Tibial nerve (tissue), 4 donors: ENCODE results near the gene RTCA. TPM values are rescaled to one million over a fixed set of nuclear protein-coding genes. Genes with fewer than 3 reads are reported as not detected.
"Not testable (repeated sequence)": the region's sequence is repeated elsewhere in the genome, so short reads cannot be mapped to it uniquely, and the experiment has no call there.

ENCODE experiments used
- DNase-seq, 2 donors: peaks; one replicate each; pipeline ENCODE4 v3.0.0-alpha.2; 2019; ENCODE audit warnings: low spot score in 2 of 2
- H3K27ac ChIP-seq, 4 donors: fragments of 200-600 bp; sonication (generic) in 3 of 4; one replicate each; pipeline ENCODE4 v1.5.1; 2017 to 2019; ENCODE audit warnings: mild to moderate bottlenecking in 1 of 4
- H3K27me3 ChIP-seq, 2 donors: fragments of 200-600 bp; sonication (generic) in 1 of 2; one replicate each; pipeline versions ENCODE4 v1.5.1 to v1.6.0; 2017 to 2019
- H3K36me3 ChIP-seq, 3 donors: fragments of 200-600 bp; sonication (generic); one replicate each; pipeline ENCODE4 v1.5.1; 2018 to 2019
- H3K4me1 ChIP-seq, 4 donors: fragments of 200-600 bp; sonication (generic) in 3 of 4; one replicate each; pipeline ENCODE4 v1.5.1; 2017 to 2019
- H3K4me3 ChIP-seq, 4 donors: fragments of 200-600 bp; sonication (generic) in 3 of 4; one replicate each; pipeline ENCODE4 v1.5.1; 2017 to 2019; ENCODE audit warnings: mild to moderate bottlenecking in 1 of 4, moderate library complexity in 1 of 4
- H3K9me3 ChIP-seq, 4 donors: fragments of 200-600 bp; sonication (generic) in 3 of 4; one replicate each; pipeline ENCODE4 v1.5.1; 2017 to 2019
- EP300 ChIP-seq, 2 donors: sonication (generic); formaldehyde crosslinking; IDR thresholded peaks; one replicate each; pipeline ENCODE4 v1.6.1; 2017; ENCODE audit warnings: antibody characterized with exemption in 2 of 2, mild to moderate bottlenecking in 1 of 2
- POLR2A ChIP-seq, 2 donors: fragments of 450-650 bp; IDR thresholded peaks; one replicate each; pipeline ENCODE4 v1.6.1; 2017; ENCODE audit warnings: antibody characterized with exemption in 2 of 2, mild to moderate bottlenecking in 2 of 2, moderate library complexity in 2 of 2
- WGBS, 2 donors: methylation state at CpG; one replicate each; pipeline ENCODE4 v1.1.5; 2018; 5-methylcytosine and 5-hydroxymethylcytosine counted together
- small RNA-seq: library from RNA; depleted of rRNA; stranded (forward); fragments of <200 nt; gene quantifications from one replicate; pipeline ENCODE3, GENCODE V24; 2016
- total RNA-seq, 4 donors: library from RNA; depleted of rRNA; stranded (reverse); fragments of >200 nt; gene quantifications; one replicate each; pipeline ENCODE4 v1.1.0, GENCODE V29; 2016
- TF ChIP-seq, protein P1 (sequence below), 5 experiments: fragments of 200-600 bp in 3 of 5; fragments of 450-650 bp in 2 of 5; sonication (generic) in 3 of 5; IDR thresholded peaks; one replicate each; pipeline ENCODE4 v1.5.1; 2016 to 2019; ENCODE audit warnings: antibody characterized with exemption in 5 of 5, mild to moderate bottlenecking in 3 of 5, moderate library complexity in 2 of 5

RTCA gene
- total RNA-seq, 4 donors from 2014 or later: 21.9 to 30.6 (median 23.2) TPM

DNA sequence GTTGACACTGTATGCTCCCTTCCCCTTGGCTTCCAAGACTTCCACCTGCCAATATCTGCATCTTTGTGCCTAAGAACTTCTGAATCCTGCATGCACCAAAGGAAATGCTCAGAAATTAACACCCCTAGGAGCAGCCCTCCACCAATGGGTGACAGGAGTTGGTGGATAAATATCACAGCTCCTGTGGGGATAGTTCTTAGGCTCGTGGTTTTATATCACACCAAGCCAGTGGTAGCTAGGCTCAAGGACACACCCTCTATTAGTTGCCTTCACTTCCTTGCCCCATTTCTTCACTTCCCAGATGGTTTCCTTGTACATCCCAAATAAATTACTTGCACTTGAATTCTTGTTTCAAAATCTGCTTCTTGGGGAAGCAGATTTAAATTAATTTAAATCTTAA, 69.4 kb downstream of the RTCA start:
- Histone ChIP-seq H3K4me1 (no peaks in the 10 kb centered on the region), H3K27ac (no peak overlapping the region), H3K27me3 (no peaks in the 10 kb centered on the region), H3K4me3 (no peak overlapping the region), H3K36me3 (no peaks in the 10 kb centered on the region), H3K9me3 (no peaks in the 10 kb centered on the region)
- DNase-seq: no peak
- TF ChIP-seq POLR2A (IDR thresholded peaks at IDR 0.05) (no peak), EP300 (IDR thresholded peaks at IDR 0.05) (no peak)
- TF ChIP-seq, protein P1, sequence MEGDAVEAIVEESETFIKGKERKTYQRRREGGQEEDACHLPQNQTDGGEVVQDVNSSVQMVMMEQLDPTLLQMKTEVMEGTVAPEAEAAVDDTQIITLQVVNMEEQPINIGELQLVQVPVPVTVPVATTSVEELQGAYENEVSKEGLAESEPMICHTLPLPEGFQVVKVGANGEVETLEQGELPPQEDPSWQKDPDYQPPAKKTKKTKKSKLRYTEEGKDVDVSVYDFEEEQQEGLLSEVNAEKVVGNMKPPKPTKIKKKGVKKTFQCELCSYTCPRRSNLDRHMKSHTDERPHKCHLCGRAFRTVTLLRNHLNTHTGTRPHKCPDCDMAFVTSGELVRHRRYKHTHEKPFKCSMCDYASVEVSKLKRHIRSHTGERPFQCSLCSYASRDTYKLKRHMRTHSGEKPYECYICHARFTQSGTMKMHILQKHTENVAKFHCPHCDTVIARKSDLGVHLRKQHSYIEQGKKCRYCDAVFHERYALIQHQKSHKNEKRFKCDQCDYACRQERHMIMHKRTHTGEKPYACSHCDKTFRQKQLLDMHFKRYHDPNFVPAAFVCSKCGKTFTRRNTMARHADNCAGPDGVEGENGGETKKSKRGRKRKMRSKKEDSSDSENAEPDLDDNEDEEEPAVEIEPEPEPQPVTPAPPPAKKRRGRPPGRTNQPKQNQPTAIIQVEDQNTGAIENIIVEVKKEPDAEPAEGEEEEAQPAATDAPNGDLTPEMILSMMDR (IDR thresholded peaks at IDR 0.05): no peak
- WGBS, 2 donors: 40 to 48% methylated on average over 1 of the region's 1 CpG

DNA sequence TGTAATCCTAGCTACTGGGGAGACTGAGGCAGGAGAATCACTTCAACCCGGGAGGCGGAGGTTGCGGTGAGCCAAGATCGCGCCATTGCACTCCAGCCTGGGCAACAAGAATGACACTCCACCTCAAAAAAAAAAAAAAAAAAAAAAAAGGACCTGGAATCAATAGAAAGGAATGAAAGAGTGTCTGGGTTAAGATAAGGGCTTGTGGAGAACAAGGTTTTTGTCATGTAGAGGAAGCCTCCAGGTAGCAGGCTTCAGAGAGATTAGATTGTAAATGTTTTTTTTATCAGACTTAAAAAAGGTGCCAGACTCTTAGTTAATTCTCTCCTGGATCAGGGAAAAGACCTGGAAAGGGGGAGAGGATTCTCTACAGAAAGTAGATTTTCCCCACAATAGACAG, 71.9 kb downstream of the RTCA start:
- H3K9me3 ChIP-seq, H3K36me3 ChIP-seq, H3K4me3 ChIP-seq, H3K27me3 ChIP-seq, H3K27ac ChIP-seq, H3K4me1 ChIP-seq, DNase-seq: not testable (repeated sequence)
- 94 to 95% methylated on average over 5 of the region's 5 CpGs for WGBS, 2 donors

DNA sequence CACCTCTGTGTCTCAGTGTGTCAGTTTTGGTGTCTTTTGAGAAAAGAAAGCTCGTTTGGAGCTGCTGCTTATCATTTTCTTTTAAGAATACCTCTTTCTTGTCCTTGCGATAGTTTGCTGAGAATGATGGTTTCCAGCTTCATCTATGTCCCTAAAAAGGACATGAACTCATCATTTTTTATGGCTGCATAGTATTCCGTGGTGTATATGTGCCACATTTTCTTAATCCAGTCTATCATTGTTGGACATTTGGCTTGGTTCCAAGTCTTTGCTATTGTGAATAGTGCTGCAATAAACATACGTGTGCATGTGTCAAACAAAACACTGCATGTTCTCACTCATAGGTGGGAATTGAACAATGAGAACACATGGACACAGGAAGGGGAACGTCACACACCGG, 73.7 kb downstream of the RTCA start:
- 91% methylated on average over 6 of the region's 6 CpGs for WGBS, 2 donors
- not testable (repeated sequence) for H3K27ac ChIP-seq, H3K27me3 ChIP-seq, H3K36me3 ChIP-seq, H3K4me3 ChIP-seq, H3K4me1 ChIP-seq, H3K9me3 ChIP-seq, DNase-seq

DNA sequence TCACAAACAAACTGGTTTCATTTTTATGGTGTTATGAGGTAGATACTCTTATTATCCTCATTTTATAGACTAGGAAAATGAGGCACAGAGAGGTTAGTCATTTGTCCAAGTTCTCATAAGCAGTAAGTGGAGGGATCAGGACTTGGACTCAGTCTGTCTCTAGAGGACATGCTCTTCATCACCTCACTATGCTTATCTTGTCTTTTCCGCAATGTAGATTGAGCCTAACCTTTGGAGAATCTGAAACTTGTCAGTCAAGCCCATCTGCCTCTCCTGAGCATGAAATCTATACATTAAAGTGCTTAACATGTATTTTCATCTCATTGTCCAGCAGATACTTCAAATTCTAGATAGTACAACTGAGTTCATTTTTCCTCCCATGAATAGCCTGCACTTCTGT, 74.5 kb downstream of the RTCA start:
- Histone ChIP-seq H3K27ac (no peak overlapping the region), H3K4me3 (no peak overlapping the region), H3K4me1 (no peaks in the 10 kb centered on the region), H3K9me3 (no peaks in the 10 kb centered on the region), H3K36me3 (no peaks in the 10 kb centered on the region), H3K27me3 (no peaks in the 10 kb centered on the region)
- WGBS, 2 donors: 94 to 100% methylated on average over 1 of the region's 1 CpG
- TF ChIP-seq, protein P1 (IDR thresholded peaks at IDR 0.05): no peak
- TF ChIP-seq POLR2A (IDR thresholded peaks at IDR 0.05): no peak
- TF ChIP-seq EP300 (IDR thresholded peaks at IDR 0.05): no peak
- DNase-seq: no peak

DNA sequence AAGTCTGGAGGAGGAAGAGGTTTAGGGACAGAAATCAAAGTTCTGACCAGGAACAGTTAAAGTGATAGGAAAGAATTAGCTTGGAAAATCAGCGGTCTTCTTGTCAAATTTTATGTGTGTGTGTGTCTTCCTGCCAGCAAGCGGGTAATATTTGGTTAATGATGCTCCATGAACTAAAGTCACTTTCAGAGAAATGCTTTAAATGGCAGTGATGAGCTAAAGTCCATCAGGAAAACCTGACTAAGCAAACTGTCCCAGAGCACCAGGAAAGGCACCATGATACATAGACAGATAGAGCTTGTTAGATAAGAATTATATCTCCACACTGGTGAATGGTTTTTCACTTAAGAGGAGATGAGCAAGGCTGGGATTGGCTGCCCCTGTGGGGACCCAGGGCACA, 76.3 kb downstream of the RTCA start:
- no peak overlapping the region for H3K27ac ChIP-seq
- WGBS, 2 donors: 94% methylated on average over 2 of the region's 2 CpGs
- no peak for DNase-seq
- no peaks in the 10 kb centered on the region for H3K9me3 ChIP-seq
- no peaks in the 10 kb centered on the region for H3K4me1 ChIP-seq
- H3K4me3 ChIP-seq: no peak overlapping the region
- TF ChIP-seq POLR2A (IDR thresholded peaks at IDR 0.05) (no peak), EP300 (IDR thresholded peaks at IDR 0.05) (no peak)
- TF ChIP-seq, protein P1 (IDR thresholded peaks at IDR 0.05): no peak
- H3K36me3 ChIP-seq: no peaks in the 10 kb centered on the region
- no peaks in the 10 kb centered on the region for H3K27me3 ChIP-seq

Small RNAs within 50 kb of the gene (small RNA-seq; reads per million reads assigned to genes)
- gene AL445928.1 (not detected), gene MIR553 (not detected)

Other genes with a start within 250 kb of the RTCA start
- 1 to 10 TPM; 1.8 to 3.9 (median 2.7) TPM for gene SASS6, start 133.3 kb upstream of the RTCA start, total RNA-seq
- gene TRMT13, start 133.1 kb upstream of the RTCA start, total RNA-seq: 10 to 100 TPM; 10.2 to 33.0 (median 16.2) TPM
- gene LRRC39, start 88.0 kb upstream of the RTCA start, total RNA-seq: 1 to 10 TPM in 2 of 4 donors, under 1 TPM in 2; 0.39 to 7.5 (median 1.5) TPM
- 10 to 100 TPM in 3 of 4 donors, 1 to 10 TPM in 1; 8.1 to 10.7 (median 10.3) TPM for gene DBT, start 16.4 kb upstream of the RTCA start, total RNA-seq
- gene CDC14A, start 86.3 kb downstream of the RTCA start, total RNA-seq: 10 to 100 TPM; 18.6 to 40.6 (median 28.8) TPM